Gastrocnemius medialis (tissue), 4 donors: ENCODE measurements around the gene XPNPEP1. TPM values are rescaled to one million over a fixed set of nuclear protein-coding genes. Genes with fewer than 3 reads are reported as not detected.

Source experiments
- ATAC-seq, 2 donors: fragments of 150-250 bp; one replicate each; pipeline ENCODE4 v1.9.1; 2016
- DNase-seq, 2 donors: peaks; one replicate each; pipeline ENCODE4 v3.0.0-alpha.2; 2019
- H3K27ac ChIP-seq, 4 donors: fragments of 200-600 bp; sonication (generic); 1 replicate in 1 of 4; 2 replicates in 3 of 4; pipeline ENCODE4 v1.5.1; 2016 to 2018; ENCODE audit warnings: mild to moderate bottlenecking in 2 of 4, moderate library complexity in 1 of 4
- H3K27me3 ChIP-seq, 3 donors: fragments of 200-600 bp; sonication (generic) in 2 of 3; 1 replicate in 1 of 3; 2 replicates in 2 of 3; pipeline versions ENCODE4 v1.5.1 to v1.6.0; 2016 to 2019; ENCODE audit warnings: mild to moderate bottlenecking in 1 of 3, moderate library complexity in 1 of 3
- H3K36me3 ChIP-seq, 2 donors: fragments of 200-600 bp; sonication (generic) in 1 of 2; one replicate each; pipeline ENCODE4 v1.5.1; 2017 to 2018
- H3K4me1 ChIP-seq, 2 donors: fragments of 200-600 bp; sonication (generic) in 1 of 2; one replicate each; pipeline ENCODE4 v1.5.1; 2016 to 2017; ENCODE audit warnings: mild to moderate bottlenecking in 2 of 2
- H3K4me3 ChIP-seq, 4 donors: fragments of 200-600 bp; sonication (generic) in 3 of 4; 1 replicate in 1 of 4; 2 replicates in 3 of 4; pipeline ENCODE4 v1.5.1; 2016 to 2019; ENCODE audit warnings: mild to moderate bottlenecking in 2 of 4
- H3K9me3 ChIP-seq, 3 donors: fragments of 200-600 bp; sonication (generic) in 2 of 3; 1 replicate in 1 of 3; 2 replicates in 2 of 3; pipeline ENCODE4 v1.5.1; 2016 to 2019
- POLR2A ChIP-seq, 2 donors: fragments of 450-650 bp; IDR thresholded peaks; one replicate each; pipeline ENCODE4 v1.6.1; 2017; ENCODE audit warnings: antibody characterized with exemption in 2 of 2, mild to moderate bottlenecking in 2 of 2, moderate library complexity in 2 of 2
- in situ Hi-C, 4 donors: fragments of 200-750 bp; cut with MboI; loops; one replicate each; pipeline versions ENCODE4 v1.15.0 to v1.8.0; 2017; ENCODE audit warnings: low sequenced_read_pairs in 4 of 4
- intact Hi-C: fragments of 100-400 bp; cut with DNase I; formaldehyde crosslinking; loops from one replicate; pipeline ENCODE4 v1.15.1; 2023; ENCODE audit warnings: low total_unique reads
- total RNA-seq, 4 donors: library from RNA; depleted of rRNA; stranded (reverse); fragments of >200 nt; gene quantifications; one replicate each; pipeline versions ENCODE4 v1.1.0 to v1.2.3, GENCODE V29; 2016
- TF ChIP-seq, protein P1 (sequence below), 5 experiments: fragments of 450-650 bp in 3 of 5; fragments of 200-600 bp in 2 of 5; sonication (generic) in 2 of 5; IDR thresholded peaks in 4 of 5; conservative IDR thresholded peaks in 1 of 5; 1 replicate in 4 of 5; 2 replicates in 1 of 5; pipeline ENCODE4 v1.5.1; 2016 to 2019; ENCODE audit warnings: antibody characterized with exemption in 5 of 5, mild to moderate bottlenecking in 3 of 5, moderate library complexity in 3 of 5

XPNPEP1 gene
- total RNA-seq, 4 donors from 2014 or later: 39.9 to 72.3 (median 64.0) TPM

DNA sequence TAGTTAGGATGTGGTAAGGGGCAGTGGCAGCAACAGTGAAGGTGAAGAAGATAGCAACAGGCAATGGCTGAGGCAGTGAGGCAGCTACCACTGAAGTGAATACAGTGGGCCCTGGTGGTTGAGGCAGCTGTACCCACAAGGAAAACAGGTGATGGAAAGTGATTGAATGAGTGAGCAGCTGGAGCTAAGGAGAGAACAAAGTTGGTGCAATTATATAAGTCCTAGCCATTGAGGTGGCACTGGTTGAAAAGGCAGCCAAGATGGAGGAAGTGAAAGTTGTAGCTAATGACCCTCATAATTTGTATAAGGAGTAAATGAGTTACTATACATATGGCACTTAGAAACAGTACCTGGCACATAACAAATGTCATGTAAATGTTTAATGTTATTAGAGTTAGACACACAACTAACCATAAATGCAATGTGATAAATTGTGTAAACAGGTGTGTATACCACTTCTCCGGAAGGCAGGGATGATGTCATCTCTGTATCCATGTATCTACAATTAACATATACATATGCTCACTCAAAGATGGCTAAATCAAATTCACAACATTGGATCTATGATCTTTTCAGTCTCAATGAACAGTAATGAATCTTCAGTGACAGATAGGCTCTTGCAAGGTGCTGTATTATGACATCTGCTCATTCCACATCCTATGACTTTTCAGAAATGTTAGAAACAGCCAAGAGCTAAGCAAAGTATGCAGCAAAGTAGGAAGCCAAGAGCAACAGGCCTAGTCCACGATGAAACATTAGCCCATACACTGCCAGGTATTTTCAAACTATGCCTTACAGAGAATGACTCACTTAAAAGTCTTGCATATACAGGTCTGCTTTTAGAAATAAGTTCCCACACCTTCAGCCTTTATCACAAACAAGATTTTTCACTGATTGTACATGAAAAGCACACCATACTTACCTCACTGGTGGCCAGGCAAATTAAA, 10.7 kb downstream of the XPNPEP1 start:
- DNase-seq (no peak), ATAC-seq (peak in 1 of 2 donors; percentile 30)
- H3K4me1 ChIP-seq: peaks cover 17 to 26% of the 10 kb centered on the region in 2 donors
- no peaks in the 10 kb centered on the region for H3K27me3 ChIP-seq
- H3K36me3 ChIP-seq: peaks cover 0 to under 1% of the 10 kb centered on the region in 2 donors
- intact Hi-C loops: no loop called here
- H3K4me3 ChIP-seq: no peak overlapping the region
- TF ChIP-seq, protein P1, sequence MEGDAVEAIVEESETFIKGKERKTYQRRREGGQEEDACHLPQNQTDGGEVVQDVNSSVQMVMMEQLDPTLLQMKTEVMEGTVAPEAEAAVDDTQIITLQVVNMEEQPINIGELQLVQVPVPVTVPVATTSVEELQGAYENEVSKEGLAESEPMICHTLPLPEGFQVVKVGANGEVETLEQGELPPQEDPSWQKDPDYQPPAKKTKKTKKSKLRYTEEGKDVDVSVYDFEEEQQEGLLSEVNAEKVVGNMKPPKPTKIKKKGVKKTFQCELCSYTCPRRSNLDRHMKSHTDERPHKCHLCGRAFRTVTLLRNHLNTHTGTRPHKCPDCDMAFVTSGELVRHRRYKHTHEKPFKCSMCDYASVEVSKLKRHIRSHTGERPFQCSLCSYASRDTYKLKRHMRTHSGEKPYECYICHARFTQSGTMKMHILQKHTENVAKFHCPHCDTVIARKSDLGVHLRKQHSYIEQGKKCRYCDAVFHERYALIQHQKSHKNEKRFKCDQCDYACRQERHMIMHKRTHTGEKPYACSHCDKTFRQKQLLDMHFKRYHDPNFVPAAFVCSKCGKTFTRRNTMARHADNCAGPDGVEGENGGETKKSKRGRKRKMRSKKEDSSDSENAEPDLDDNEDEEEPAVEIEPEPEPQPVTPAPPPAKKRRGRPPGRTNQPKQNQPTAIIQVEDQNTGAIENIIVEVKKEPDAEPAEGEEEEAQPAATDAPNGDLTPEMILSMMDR (IDR thresholded peaks at IDR 0.05 in 4 of 5, conservative IDR thresholded peaks at IDR 0.05 in 1 of 5): no peak
- no peak for TF ChIP-seq POLR2A (IDR thresholded peaks at IDR 0.05)
- in situ Hi-C loops: no loop called here
- H3K9me3 ChIP-seq: no peaks in the 10 kb centered on the region
- H3K27ac ChIP-seq: no peak overlapping the region

DNA sequence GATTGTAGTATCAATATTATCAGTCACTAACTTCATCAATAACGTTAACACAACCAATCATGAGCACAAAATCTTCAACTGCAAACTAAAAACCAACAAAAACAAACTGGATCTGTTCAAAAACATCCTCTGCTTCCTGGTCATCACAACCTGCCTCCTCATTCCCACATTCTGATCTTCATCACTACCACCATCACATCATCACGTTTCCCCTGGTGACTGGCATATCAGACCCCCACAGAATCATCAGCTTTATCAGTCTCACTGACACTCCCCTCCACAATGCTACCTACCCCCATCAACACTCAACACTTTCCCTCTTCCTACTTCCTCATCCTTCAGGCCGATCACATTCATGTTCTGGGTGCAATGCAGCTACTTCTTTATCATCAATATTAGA, 11.4 kb downstream of the XPNPEP1 start:
- DNase-seq (no peak), ATAC-seq (no peak)
- TF ChIP-seq, protein P1 (IDR thresholded peaks at IDR 0.05 in 4 of 5, conservative IDR thresholded peaks at IDR 0.05 in 1 of 5): no peak
- intact Hi-C loops (no loop called here), in situ Hi-C loops (no loop called here)
- peaks cover 0 to 7% of the 10 kb centered on the region in 2 donors for H3K36me3 ChIP-seq
- H3K4me1 ChIP-seq: peaks cover 17 to 26% of the 10 kb centered on the region in 2 donors
- no peak overlapping the region for H3K4me3 ChIP-seq
- H3K9me3 ChIP-seq: no peaks in the 10 kb centered on the region
- H3K27ac ChIP-seq: no peak overlapping the region
- no peaks in the 10 kb centered on the region for H3K27me3 ChIP-seq

DNA sequence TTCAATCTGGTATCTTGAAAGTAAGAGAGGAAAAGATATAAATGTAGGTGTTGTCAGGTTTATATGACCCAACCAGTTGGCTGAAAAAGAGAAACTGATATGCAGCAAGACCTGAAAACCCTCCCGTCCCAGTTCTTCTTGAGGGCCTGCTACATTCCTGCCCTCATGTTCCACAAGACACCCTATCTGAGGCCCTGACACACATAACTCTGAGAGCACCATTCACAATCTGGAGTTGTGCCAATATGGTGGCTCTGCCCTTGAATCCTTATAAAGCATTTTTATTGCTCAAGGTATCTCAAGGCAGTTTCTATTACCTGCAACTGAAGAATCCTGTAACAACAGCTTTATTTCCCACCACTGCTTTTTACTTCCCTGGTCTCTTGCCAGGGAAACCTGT, 17.0 kb downstream of the XPNPEP1 start:
- peak overlapping the region; percentile 21 to 59 (median 52) for H3K27ac ChIP-seq
- no peaks in the 10 kb centered on the region for H3K27me3 ChIP-seq
- peaks cover 24 to 40% of the 10 kb centered on the region in 2 donors for H3K4me1 ChIP-seq
- TF ChIP-seq, protein P1 (IDR thresholded peaks at IDR 0.05 in 4 of 5, conservative IDR thresholded peaks at IDR 0.05 in 1 of 5): no peak
- no peak for TF ChIP-seq POLR2A (IDR thresholded peaks at IDR 0.05)
- no peaks in the 10 kb centered on the region for H3K9me3 ChIP-seq
- H3K36me3 ChIP-seq: peaks cover 0 to 7% of the 10 kb centered on the region in 2 donors
- intact Hi-C loops (no loop called here), in situ Hi-C loops (no loop called here)
- ATAC-seq (peak; percentile 42 to 58), DNase-seq (no peak)
- H3K4me3 ChIP-seq: no peak overlapping the region

DNA sequence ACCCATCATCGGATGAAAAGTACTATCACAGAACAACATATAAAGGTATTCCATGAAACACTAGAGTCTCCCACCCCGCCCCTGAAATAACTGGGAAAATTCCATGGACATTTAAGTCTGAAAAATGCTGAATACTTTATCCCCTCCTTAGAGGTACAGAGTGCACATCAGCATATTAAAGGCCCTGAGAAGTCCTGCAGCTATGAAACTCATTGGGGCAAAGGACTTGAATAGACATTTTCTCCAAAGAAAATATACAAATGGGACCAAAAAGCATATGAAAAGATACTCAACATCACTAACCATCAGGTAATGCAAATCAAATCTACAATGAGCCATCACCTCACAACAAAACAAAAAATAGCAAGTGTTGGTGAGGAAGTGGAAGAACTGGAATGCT, 18.9 kb downstream of the XPNPEP1 start:
- no peak for TF ChIP-seq POLR2A (IDR thresholded peaks at IDR 0.05)
- TF ChIP-seq, protein P1 (IDR thresholded peaks at IDR 0.05 in 4 of 5, conservative IDR thresholded peaks at IDR 0.05 in 1 of 5): no peak
- Histone ChIP-seq H3K4me3 (no peak overlapping the region), H3K4me1 (peaks cover 30 to 53% of the 10 kb centered on the region in 2 donors), H3K36me3 (peaks cover 0 to 7% of the 10 kb centered on the region in 2 donors), H3K9me3 (no peaks in the 10 kb centered on the region), H3K27me3 (no peaks in the 10 kb centered on the region), H3K27ac (peak overlapping the region in 1 of 4 donors; percentile 65)
- in situ Hi-C loops (no loop called here), intact Hi-C loops (no loop called here)
- no peak for ATAC-seq
- no peak for DNase-seq
